ENCODE results near the gene CAPN2. TPM values are rescaled to one million over a fixed set of nuclear protein-coding genes. Genes with fewer than 3 reads are reported as not detected.

Gene CAPN2
- total RNA-seq, 1 experiment from 2014 or later, result 459 TPM

DNA sequence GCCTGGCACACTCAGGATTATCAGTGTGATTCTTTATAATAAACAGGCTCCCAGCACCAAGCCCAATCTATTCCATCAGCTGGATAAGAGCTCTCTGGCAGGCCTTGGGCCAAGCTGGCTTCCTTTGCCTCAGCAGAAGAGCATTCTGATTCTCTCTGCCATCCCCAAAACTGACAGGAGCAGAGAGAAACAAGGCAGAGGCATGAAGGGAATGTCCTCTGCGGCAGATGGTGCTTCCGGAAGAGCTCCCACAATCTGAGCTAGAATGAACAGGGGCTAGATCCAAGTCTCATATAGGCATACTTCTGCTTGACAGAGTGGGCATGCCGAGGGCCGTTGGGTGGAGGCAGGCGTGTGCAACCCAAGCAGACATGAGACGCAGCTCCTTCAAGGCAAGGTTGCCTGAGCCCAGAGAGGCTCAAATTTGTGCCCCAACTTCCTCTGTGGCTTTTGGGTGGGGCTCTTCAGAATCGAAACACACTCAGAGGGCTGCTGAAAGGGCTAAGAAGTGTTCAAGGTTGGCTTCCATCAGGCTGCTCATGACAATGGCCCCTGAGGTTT lies 4.0 kb downstream of the CAPN2 start:
- no peaks in the 10 kb centered on the region for H3K27me3 ChIP-seq (ENCODE audit: insufficient read depth, low read depth)
- intact Hi-C loops (cut with micrococcal nuclease; ENCODE audit: unreplicated experiment), result no loop called here
- H3K9me2 ChIP-seq (ENCODE audit: insufficient read depth), result no peaks in the 10 kb centered on the region
- peaks cover 38% of the 10 kb centered on the region for H3K36me3 ChIP-seq (ENCODE audit: low read depth)
- H3K9me3 ChIP-seq (ENCODE audit: insufficient read depth, low read depth), result no peaks in the 10 kb centered on the region
- H3K27ac ChIP-seq, result peak overlapping the region; percentile 92
- DNase-seq, result no peak
- H2AFZ ChIP-seq, result no peak overlapping the region
- peaks cover 91% of the 10 kb centered on the region for H3K79me2 ChIP-seq (ENCODE audit: low read depth)
- peaks cover 81% of the 10 kb centered on the region for H3K4me1 ChIP-seq (replicated peaks; ENCODE audit: insufficient read depth)
- TF ChIP-seq, protein P1, sequence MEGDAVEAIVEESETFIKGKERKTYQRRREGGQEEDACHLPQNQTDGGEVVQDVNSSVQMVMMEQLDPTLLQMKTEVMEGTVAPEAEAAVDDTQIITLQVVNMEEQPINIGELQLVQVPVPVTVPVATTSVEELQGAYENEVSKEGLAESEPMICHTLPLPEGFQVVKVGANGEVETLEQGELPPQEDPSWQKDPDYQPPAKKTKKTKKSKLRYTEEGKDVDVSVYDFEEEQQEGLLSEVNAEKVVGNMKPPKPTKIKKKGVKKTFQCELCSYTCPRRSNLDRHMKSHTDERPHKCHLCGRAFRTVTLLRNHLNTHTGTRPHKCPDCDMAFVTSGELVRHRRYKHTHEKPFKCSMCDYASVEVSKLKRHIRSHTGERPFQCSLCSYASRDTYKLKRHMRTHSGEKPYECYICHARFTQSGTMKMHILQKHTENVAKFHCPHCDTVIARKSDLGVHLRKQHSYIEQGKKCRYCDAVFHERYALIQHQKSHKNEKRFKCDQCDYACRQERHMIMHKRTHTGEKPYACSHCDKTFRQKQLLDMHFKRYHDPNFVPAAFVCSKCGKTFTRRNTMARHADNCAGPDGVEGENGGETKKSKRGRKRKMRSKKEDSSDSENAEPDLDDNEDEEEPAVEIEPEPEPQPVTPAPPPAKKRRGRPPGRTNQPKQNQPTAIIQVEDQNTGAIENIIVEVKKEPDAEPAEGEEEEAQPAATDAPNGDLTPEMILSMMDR (conservative IDR thresholded peaks at IDR 0.05), result no peak
- TF ChIP-seq EZH2 (IDR thresholded peaks at IDR 0.05; ENCODE audit: low read depth), result no peak
- ChIA-PET POLR2A (ENCODE audit: unreplicated experiment) (no interaction called here), CTCF (no interaction called here)
- peak overlapping the region; percentile 79; the same call in 1 of the 2 replicates for H3K4me3 ChIP-seq
- H3F3A ChIP-seq (ENCODE audit: insufficient read depth, low read depth), result peaks cover 81% of the 10 kb centered on the region
- BruUV-seq (replicated peaks), result no TSS peak
- peak overlapping the region; percentile 91 for H3K4me2 ChIP-seq
- no peaks in the 10 kb centered on the region for H4K20me1 ChIP-seq (ENCODE audit: insufficient read depth)

DNA sequence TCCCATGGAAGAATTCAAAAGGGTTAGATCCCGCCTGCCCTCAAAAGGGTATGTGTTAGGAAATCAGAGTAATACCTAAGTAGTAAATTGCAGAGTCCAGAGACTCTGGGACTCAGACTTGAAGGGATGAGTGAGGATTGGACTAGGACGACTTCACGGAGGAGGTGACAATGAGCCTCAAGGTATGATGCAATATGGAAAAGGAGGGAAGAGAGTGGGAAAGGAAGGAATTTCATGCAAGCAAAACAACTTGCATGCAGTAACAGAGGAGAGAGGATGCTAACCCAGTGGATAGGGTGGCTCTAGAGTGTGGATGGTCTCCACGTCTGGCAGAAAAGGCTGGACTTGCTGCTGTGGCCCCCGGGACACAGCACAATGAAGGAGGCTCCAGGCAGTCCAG lies 4.8 kb downstream of the CAPN2 start:
- Histone ChIP-seq H3K27me3 (ENCODE audit: insufficient read depth, low read depth) (no peaks in the 10 kb centered on the region), H3K4me2 (peak overlapping the region; percentile 91), H3K36me3 (ENCODE audit: low read depth) (peaks cover 44% of the 10 kb centered on the region), H3K4me3 (no peak overlapping the region), H3F3A (ENCODE audit: insufficient read depth, low read depth) (peaks cover 79% of the 10 kb centered on the region), H3K9me2 (ENCODE audit: insufficient read depth) (no peaks in the 10 kb centered on the region), H2AFZ (no peak overlapping the region), H4K20me1 (ENCODE audit: insufficient read depth) (no peaks in the 10 kb centered on the region), H3K4me1 (replicated peaks; ENCODE audit: insufficient read depth) (peaks cover 80% of the 10 kb centered on the region), H3K27ac (peak overlapping the region; percentile 92), H3K79me2 (ENCODE audit: low read depth) (peaks cover 91% of the 10 kb centered on the region), H3K9me3 (ENCODE audit: insufficient read depth, low read depth) (no peaks in the 10 kb centered on the region)
- intact Hi-C loops (cut with micrococcal nuclease; ENCODE audit: unreplicated experiment), result no loop called here
- ChIA-PET POLR2A (ENCODE audit: unreplicated experiment) (no interaction called here), CTCF (no interaction called here)
- DNase-seq, result no peak
- TF ChIP-seq, protein P1 (conservative IDR thresholded peaks at IDR 0.05), result no peak
- TF ChIP-seq EZH2 (IDR thresholded peaks at IDR 0.05; ENCODE audit: low read depth), result no peak
- no TSS peak for BruUV-seq (replicated peaks)

DNA sequence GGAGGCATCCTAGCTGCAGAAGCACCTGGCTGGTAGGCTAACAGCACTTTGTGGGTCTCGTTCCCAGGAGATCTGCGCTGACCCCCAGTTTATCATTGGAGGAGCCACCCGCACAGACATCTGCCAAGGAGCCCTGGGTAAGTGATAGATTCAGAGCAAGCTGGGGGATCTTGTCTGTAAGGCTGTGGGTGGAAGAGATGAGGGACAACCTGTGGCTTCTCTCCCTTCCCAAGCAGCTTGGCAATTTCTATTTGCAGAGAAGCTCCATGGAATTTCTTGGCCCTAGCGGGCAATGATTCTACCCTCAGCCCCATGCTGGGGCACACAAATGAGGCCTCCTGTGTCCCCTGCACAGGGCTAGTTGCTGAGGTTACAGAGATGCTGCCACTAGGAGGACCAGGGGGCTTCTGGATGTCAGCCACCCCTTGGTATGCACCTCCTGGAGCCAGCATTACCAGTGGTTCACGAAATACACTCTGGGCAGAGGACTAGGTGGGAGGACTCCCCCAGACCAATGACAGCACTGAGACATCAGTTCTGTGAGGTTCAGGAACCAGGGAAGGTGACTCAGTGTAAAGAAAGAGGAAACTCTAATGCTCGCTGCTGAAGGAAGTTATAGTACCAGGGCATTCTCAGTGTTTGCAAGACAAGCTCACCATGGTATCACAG lies 5.5 kb downstream of the CAPN2 start:
- intact Hi-C loops (cut with micrococcal nuclease; ENCODE audit: unreplicated experiment), result no loop called here
- no TSS peak for BruUV-seq (replicated peaks)
- no peaks in the 10 kb centered on the region for H3K9me2 ChIP-seq (ENCODE audit: insufficient read depth)
- no peaks in the 10 kb centered on the region for H4K20me1 ChIP-seq (ENCODE audit: insufficient read depth)
- peaks cover 83% of the 10 kb centered on the region for H3K4me1 ChIP-seq (replicated peaks; ENCODE audit: insufficient read depth)
- TF ChIP-seq EZH2 (IDR thresholded peaks at IDR 0.05; ENCODE audit: low read depth), result no peak
- TF ChIP-seq, protein P1 (conservative IDR thresholded peaks at IDR 0.05), result no peak
- peaks cover 48% of the 10 kb centered on the region for H3K36me3 ChIP-seq (ENCODE audit: low read depth)
- peak in 1 of 2 experiments; percentile 51 for DNase-seq
- H3K4me3 ChIP-seq, result no peak overlapping the region
- no peaks in the 10 kb centered on the region for H3K27me3 ChIP-seq (ENCODE audit: insufficient read depth, low read depth)
- CTCF ChIA-PET, result interaction anchor here (1.9 kb wide), 1 partner anchor 10 kb away, joined by 5 read pairs; no protein-coding TSS in a partner anchor
- no peak overlapping the region for H2AFZ ChIP-seq
- POLR2A ChIA-PET (ENCODE audit: unreplicated experiment), result interaction anchor here (0.6 kb wide), 1 partner anchor 30 kb away, joined by 3 read pairs; no protein-coding TSS in a partner anchor
- peak overlapping the region; percentile 91 for H3K4me2 ChIP-seq
- H3F3A ChIP-seq (ENCODE audit: insufficient read depth, low read depth), result peaks cover 83% of the 10 kb centered on the region
- H3K9me3 ChIP-seq (ENCODE audit: insufficient read depth, low read depth), result no peaks in the 10 kb centered on the region
- H3K79me2 ChIP-seq (ENCODE audit: low read depth), result peaks cover 94% of the 10 kb centered on the region
- H3K27ac ChIP-seq, result peak overlapping the region; percentile 92
